ENCODE measurements around the gene CD164L2.

CD164L2 gene

DNA sequence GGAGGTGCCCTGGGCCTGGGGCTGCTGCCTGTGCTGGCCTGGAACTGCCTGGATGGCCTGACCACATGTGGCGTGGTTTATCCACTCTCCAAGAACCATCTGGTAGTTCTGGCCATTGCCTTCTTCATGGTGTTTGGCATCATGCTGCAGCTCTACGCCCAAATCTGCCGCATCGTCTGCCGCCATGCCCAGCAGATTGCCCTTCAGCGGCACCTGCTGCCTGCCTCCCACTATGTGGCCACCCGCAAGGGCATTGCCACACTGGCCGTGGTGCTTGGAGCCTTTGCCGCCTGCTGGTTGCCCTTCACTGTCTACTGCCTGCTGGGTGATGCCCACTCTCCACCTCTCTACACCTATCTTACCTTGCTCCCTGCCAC lies 11.1 kb upstream of the CD164L2 start:
- Histone ChIP-seq H3K4me2 (ENCODE audit: low read depth, low read length, poor library complexity, severe bottlenecking) (no peak overlapping the region), H4K20me1 (ENCODE audit: low read depth, low read length) (no peaks in the 10 kb centered on the region), H2AFZ (ENCODE audit: low read depth, low read length, severe bottlenecking) (no peak overlapping the region), H3K9ac (ENCODE audit: low read length) (no peak overlapping the region), H3K9me2 (replicated peaks; ENCODE audit: insufficient read depth, low read length) (no peaks in the 10 kb centered on the region), H3F3A (ENCODE audit: insufficient read depth) (no peaks in the 10 kb centered on the region), H3K36me3 (ENCODE audit: low read length) (no peaks in the 10 kb centered on the region), H3K27ac (ENCODE audit: low read depth, low read length) (no peak overlapping the region), H3K9me3 (ENCODE audit: insufficient read depth, low read length) (no peaks in the 10 kb centered on the region), H3K4me3 (ENCODE audit: insufficient read depth, low read length, poor library complexity, severe bottlenecking) (no peak overlapping the region), H3K79me2 (ENCODE audit: insufficient read depth, low read length) (no peaks in the 10 kb centered on the region), H3K27me3 (ENCODE audit: low read length) (no peaks in the 10 kb centered on the region)
- TF ChIP-seq, protein P1, sequence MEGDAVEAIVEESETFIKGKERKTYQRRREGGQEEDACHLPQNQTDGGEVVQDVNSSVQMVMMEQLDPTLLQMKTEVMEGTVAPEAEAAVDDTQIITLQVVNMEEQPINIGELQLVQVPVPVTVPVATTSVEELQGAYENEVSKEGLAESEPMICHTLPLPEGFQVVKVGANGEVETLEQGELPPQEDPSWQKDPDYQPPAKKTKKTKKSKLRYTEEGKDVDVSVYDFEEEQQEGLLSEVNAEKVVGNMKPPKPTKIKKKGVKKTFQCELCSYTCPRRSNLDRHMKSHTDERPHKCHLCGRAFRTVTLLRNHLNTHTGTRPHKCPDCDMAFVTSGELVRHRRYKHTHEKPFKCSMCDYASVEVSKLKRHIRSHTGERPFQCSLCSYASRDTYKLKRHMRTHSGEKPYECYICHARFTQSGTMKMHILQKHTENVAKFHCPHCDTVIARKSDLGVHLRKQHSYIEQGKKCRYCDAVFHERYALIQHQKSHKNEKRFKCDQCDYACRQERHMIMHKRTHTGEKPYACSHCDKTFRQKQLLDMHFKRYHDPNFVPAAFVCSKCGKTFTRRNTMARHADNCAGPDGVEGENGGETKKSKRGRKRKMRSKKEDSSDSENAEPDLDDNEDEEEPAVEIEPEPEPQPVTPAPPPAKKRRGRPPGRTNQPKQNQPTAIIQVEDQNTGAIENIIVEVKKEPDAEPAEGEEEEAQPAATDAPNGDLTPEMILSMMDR (IDR thresholded peaks at IDR 0.05; ENCODE audit: insufficient read depth, low read length, poor library complexity, severe bottlenecking), result no peak
- no peak for TF ChIP-seq EZH2phosphoT487 (conservative IDR thresholded peaks at IDR 0.05; ENCODE audit: low read length)

DNA sequence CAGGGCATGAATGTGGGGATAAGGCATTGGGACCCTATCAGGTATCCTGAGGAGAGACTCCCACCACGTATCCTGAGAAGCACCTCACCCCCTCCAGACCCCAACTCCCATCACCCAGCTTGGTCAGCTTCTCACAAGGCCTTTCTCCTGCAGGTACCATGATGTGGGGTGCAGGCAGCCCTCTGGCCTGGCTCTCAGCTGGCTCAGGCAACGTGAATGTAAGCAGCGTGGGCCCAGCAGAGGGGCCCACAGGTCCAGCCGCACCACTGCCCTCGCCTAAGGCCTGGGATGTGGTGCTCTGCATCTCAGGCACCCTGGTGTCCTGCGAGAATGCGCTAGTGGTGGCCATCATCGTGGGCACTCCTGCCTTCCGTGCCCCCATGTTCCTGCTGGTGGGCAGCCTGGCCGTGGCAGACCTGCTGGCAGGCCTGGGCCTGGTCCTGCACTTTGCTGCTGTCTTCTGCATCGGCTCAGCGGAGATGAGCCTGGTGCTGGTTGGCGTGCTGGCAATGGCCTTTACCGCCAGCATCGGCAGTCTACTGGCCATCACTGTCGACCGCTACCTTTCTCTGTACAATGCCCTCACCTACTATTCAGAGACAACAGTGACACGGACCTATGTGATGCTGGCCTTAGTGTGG lies 10.6 kb upstream of the CD164L2 start:
- H3K4me3 ChIP-seq (ENCODE audit: insufficient read depth, low read length, poor library complexity, severe bottlenecking), result no peak overlapping the region
- H3K9me2 ChIP-seq (replicated peaks; ENCODE audit: insufficient read depth, low read length), result no peaks in the 10 kb centered on the region
- H3K4me2 ChIP-seq (ENCODE audit: low read depth, low read length, poor library complexity, severe bottlenecking), result no peak overlapping the region
- H3F3A ChIP-seq (ENCODE audit: insufficient read depth), result no peaks in the 10 kb centered on the region
- no peak overlapping the region for H2AFZ ChIP-seq (ENCODE audit: low read depth, low read length, severe bottlenecking)
- H3K27ac ChIP-seq (ENCODE audit: low read depth, low read length), result no peak overlapping the region
- H3K9me3 ChIP-seq (ENCODE audit: insufficient read depth, low read length), result no peaks in the 10 kb centered on the region
- H4K20me1 ChIP-seq (ENCODE audit: low read depth, low read length), result no peaks in the 10 kb centered on the region
- H3K36me3 ChIP-seq (ENCODE audit: low read length), result no peaks in the 10 kb centered on the region
- no peak overlapping the region for H3K9ac ChIP-seq (ENCODE audit: low read length)
- TF ChIP-seq EZH2phosphoT487 (conservative IDR thresholded peaks at IDR 0.05; ENCODE audit: low read length), result no peak
- TF ChIP-seq, protein P1 (IDR thresholded peaks at IDR 0.05; ENCODE audit: insufficient read depth, low read length, poor library complexity, severe bottlenecking), result no peak
- no peaks in the 10 kb centered on the region for H3K27me3 ChIP-seq (ENCODE audit: low read length)
- no peaks in the 10 kb centered on the region for H3K79me2 ChIP-seq (ENCODE audit: insufficient read depth, low read length)

DNA sequence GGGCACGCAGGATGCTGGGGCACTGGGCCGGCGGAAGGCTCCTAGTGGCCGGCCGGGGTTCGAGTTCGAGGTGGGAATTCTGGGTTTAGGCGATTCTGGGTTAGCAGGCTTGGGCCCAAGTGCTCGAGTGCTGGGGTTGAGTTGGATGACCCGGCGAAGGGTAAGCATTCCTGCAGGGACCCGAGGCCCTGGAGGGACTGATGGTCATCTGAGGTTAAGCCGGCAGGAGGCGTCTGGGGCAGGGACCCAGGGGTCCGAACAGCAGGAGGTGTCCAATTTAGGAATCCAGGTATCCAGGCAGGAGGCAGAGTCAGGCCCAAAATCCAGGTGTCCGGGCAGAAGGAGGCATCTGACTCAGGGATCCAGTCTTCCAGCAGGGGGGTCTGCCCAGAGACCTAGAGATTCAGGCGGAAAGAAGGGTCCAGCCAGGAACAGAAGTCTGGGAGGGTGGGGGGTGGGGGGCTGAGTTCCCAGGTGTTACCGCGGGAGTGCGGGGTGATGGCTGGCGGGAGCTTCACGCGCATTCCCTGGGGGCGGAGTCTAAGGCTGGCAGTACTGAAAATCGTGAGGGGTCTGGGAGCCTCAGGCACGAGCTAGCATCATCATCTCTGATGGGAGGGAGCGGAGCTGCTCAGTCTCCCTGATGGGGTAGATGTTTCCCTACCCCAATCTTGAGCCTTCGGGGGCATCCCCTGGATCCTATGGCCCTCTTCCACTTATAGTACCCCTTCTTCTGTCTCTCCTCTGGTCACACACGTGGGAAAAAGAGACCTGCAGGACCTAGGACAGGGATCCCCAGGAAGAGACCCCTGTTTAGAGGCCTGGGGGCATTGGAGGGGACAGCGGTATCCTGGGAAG lies 9.9 kb upstream of the CD164L2 start:
- Histone ChIP-seq H4K20me1 (ENCODE audit: low read depth, low read length) (no peaks in the 10 kb centered on the region), H3K36me3 (ENCODE audit: low read length) (no peaks in the 10 kb centered on the region), H3K9ac (ENCODE audit: low read length) (peak overlapping the region; percentile 73), H3K4me2 (ENCODE audit: low read depth, low read length, poor library complexity, severe bottlenecking) (peak overlapping the region; percentile 85), H3K4me3 (ENCODE audit: insufficient read depth, low read length, poor library complexity, severe bottlenecking) (peak overlapping the region; percentile 64), H3K27ac (ENCODE audit: low read depth, low read length) (no peak overlapping the region), H3F3A (ENCODE audit: insufficient read depth) (no peaks in the 10 kb centered on the region), H2AFZ (ENCODE audit: low read depth, low read length, severe bottlenecking) (peak overlapping the region; percentile 97), H3K9me3 (ENCODE audit: insufficient read depth, low read length) (no peaks in the 10 kb centered on the region), H3K9me2 (replicated peaks; ENCODE audit: insufficient read depth, low read length) (no peaks in the 10 kb centered on the region), H3K79me2 (ENCODE audit: insufficient read depth, low read length) (no peaks in the 10 kb centered on the region), H3K27me3 (ENCODE audit: low read length) (no peaks in the 10 kb centered on the region)
- no peak for TF ChIP-seq EZH2phosphoT487 (conservative IDR thresholded peaks at IDR 0.05; ENCODE audit: low read length)
- TF ChIP-seq, protein P1 (IDR thresholded peaks at IDR 0.05; ENCODE audit: insufficient read depth, low read length, poor library complexity, severe bottlenecking), result peak; percentile 20

All from SU-DHL-6 (cell line).